ENCODE measurements around the gene RASA4.
"Not testable (repeated sequence)": the region's sequence is repeated elsewhere in the genome, so short reads cannot be mapped to it uniquely, and the experiment has no call there.

Gene RASA4

GRCh38 chr7:102527822-102528793 is 88.4 kb downstream of the RASA4 start:
- DNase-seq (ENCODE audit: low spot score); in situ Hi-C loops (cut with MboI; ENCODE audit: low pct_unique_long_range_greater_than_20kb, low sequenced_read_pairs, unreplicated experiment): not testable (repeated sequence)

GRCh38 chr7:102527182-102527581 is 89.4 kb downstream of the RASA4 start:
- DNase-seq (ENCODE audit: low spot score); in situ Hi-C loops (cut with MboI; ENCODE audit: low pct_unique_long_range_greater_than_20kb, low sequenced_read_pairs, unreplicated experiment): not testable (repeated sequence)

GRCh38 chr7:102524803-102525202 is 91.8 kb downstream of the RASA4 start:
- in situ Hi-C loops (cut with MboI; ENCODE audit: low pct_unique_long_range_greater_than_20kb, low sequenced_read_pairs, unreplicated experiment); DNase-seq (ENCODE audit: low spot score): not testable (repeated sequence)
